ENCODE data around the gene RARRES1. TPM values are rescaled to one million over a fixed set of nuclear protein-coding genes. Genes with fewer than 3 reads are reported as not detected.

The RARRES1 gene
- total RNA-seq, 3 donors from 2014 or later: 3.5 to 568 (median 403) TPM

- H3K9me3 ChIP-seq: no peaks in the 10 kb centered on the region
- DNase-seq (ENCODE audit: low spot score in 2 of 2): no peak
- intact Hi-C loops (cut with DNase I; ENCODE audit: low total_unique reads): no loop called here
- no peak overlapping the region for H3K4me3 ChIP-seq
- no peaks in the 10 kb centered on the region for H3K36me3 ChIP-seq
- H3K27ac ChIP-seq: peak overlapping the region; percentile 91 to 92
- H3K27me3 ChIP-seq: no peaks in the 10 kb centered on the region
- TF ChIP-seq POLR2A (IDR thresholded peaks at IDR 0.05) (no peak), POLR2AphosphoS5 (IDR thresholded peaks at IDR 0.05) (no peak), CTCF (IDR thresholded peaks at IDR 0.05) (no peak)
- peaks cover 30 to 60% of the 10 kb centered on the region in 2 donors for H3K4me1 ChIP-seq
These were observed 37.3 kb upstream of the RARRES1 start for GRCh38 chr3:158769549-158769948.

GRCh38 chr3:158768881-158769543 is 36.8 kb upstream of the RARRES1 start:
- no peak for TF ChIP-seq POLR2A (IDR thresholded peaks at IDR 0.05)
- peak in 2 of 3 donors; percentile 62 to 83 for TF ChIP-seq POLR2AphosphoS5 (IDR thresholded peaks at IDR 0.05)
- Histone ChIP-seq H3K36me3 (no peaks in the 10 kb centered on the region), H3K9me3 (no peaks in the 10 kb centered on the region), H3K4me3 (peak overlapping the region in 1 of 3 donors; percentile 8), H3K27me3 (no peaks in the 10 kb centered on the region), H3K4me1 (peaks cover 35 to 63% of the 10 kb centered on the region in 2 donors), H3K27ac (peak overlapping the region; percentile 91 to 92)
- DNase-seq (ENCODE audit: low spot score in 2 of 2): peak in 1 of 2 donors; percentile 63
- intact Hi-C loops (cut with DNase I; ENCODE audit: low total_unique reads): no loop called here

GRCh38 chr3:158768361-158768787 is 36.1 kb upstream of the RARRES1 start:
- TF ChIP-seq POLR2AphosphoS5 (IDR thresholded peaks at IDR 0.05): no peak
- TF ChIP-seq POLR2A (IDR thresholded peaks at IDR 0.05): no peak
- no peak for TF ChIP-seq CTCF (IDR thresholded peaks at IDR 0.05)
- Histone ChIP-seq H3K27ac (peak overlapping the region; percentile 91 to 92), H3K9me3 (no peaks in the 10 kb centered on the region), H3K36me3 (no peaks in the 10 kb centered on the region), H3K4me1 (peaks cover 32 to 58% of the 10 kb centered on the region in 2 donors), H3K27me3 (no peaks in the 10 kb centered on the region), H3K4me3 (peak overlapping the region in 1 of 3 donors; percentile 8)
- intact Hi-C loops (cut with DNase I; ENCODE audit: low total_unique reads): no loop called here
- DNase-seq (ENCODE audit: low spot score in 2 of 2): peak in 1 of 2 donors; percentile 65

- no peak overlapping the region for H3K4me3 ChIP-seq
- intact Hi-C loops (cut with DNase I; ENCODE audit: low total_unique reads): no loop called here
- peaks cover 26 to 49% of the 10 kb centered on the region in 2 donors for H3K4me1 ChIP-seq
These were observed 34.1 kb upstream of the RARRES1 start for GRCh38 chr3:158766364-158766763.

GRCh38 chr3:158765518-158766205 is 33.4 kb upstream of the RARRES1 start:
- H3K36me3 ChIP-seq: no peaks in the 10 kb centered on the region
- no peaks in the 10 kb centered on the region for H3K27me3 ChIP-seq
- peak overlapping the region; percentile 26 to 62 for H3K27ac ChIP-seq
- peaks cover 25 to 43% of the 10 kb centered on the region in 2 donors for H3K4me1 ChIP-seq
- DNase-seq (ENCODE audit: low spot score in 2 of 2): no peak
- intact Hi-C loops (cut with DNase I; ENCODE audit: low total_unique reads): no loop called here
- H3K9me3 ChIP-seq: no peaks in the 10 kb centered on the region
- no peak for TF ChIP-seq CTCF (IDR thresholded peaks at IDR 0.05)
- no peak for TF ChIP-seq POLR2A (IDR thresholded peaks at IDR 0.05)
- no peak for TF ChIP-seq POLR2AphosphoS5 (IDR thresholded peaks at IDR 0.05)
- H3K4me3 ChIP-seq: no peak overlapping the region

More at GRCh38 chr3:158766364-158766763, 34.1 kb upstream of the RARRES1 start:
- H3K36me3 ChIP-seq: no peaks in the 10 kb centered on the region
- no peak for TF ChIP-seq CTCF (IDR thresholded peaks at IDR 0.05)
- no peak for TF ChIP-seq POLR2AphosphoS5 (IDR thresholded peaks at IDR 0.05)
- no peaks in the 10 kb centered on the region for H3K9me3 ChIP-seq
- peak overlapping the region; percentile 62 to 92 for H3K27ac ChIP-seq
- no peak for DNase-seq (ENCODE audit: low spot score in 2 of 2)
- H3K27me3 ChIP-seq: no peaks in the 10 kb centered on the region

Measured in breast epithelium (tissue), 4 donors.